DOHH2 (cell line): ENCODE measurements around the gene DENND1A.

ENCODE experiments used
- H3F3A ChIP-seq: fragments of 200-600 bp; sonication (generic), shearing (Covaris generic); 2 replicates; pipeline ENCODE4 v1.6.0; 2016; ENCODE audit warnings: antibody characterized with exemption, mild to moderate bottlenecking; ENCODE audit not compliant: control insufficient read depth, insufficient read depth
- H3K27ac ChIP-seq: fragments of 200-600 bp; sonication (generic); 2 replicates; pipeline ENCODE4 v1.5.1; 2014; ENCODE audit warnings: low read depth, mild to moderate bottlenecking, low read length, moderate library complexity
- H3K27me3 ChIP-seq: fragments of 200-600 bp; sonication (generic); 2 replicates; pipeline ENCODE4 v1.6.1; 2014; ENCODE audit warnings: mild to moderate bottlenecking, low read length, mixed read lengths; ENCODE audit not compliant: control insufficient read depth
- H3K36me3 ChIP-seq: fragments of 200-600 bp; sonication (generic); 2 replicates; pipeline ENCODE4 v1.6.1; 2014; ENCODE audit warnings: mild to moderate bottlenecking, low read length, moderate library complexity, mixed read lengths; ENCODE audit not compliant: control insufficient read depth
- H3K4me1 ChIP-seq: fragments of 200-600 bp; sonication (generic); 2 replicates; pipeline ENCODE4 v1.6.1; 2014; ENCODE audit warnings: mild to moderate bottlenecking, low read length, mixed read lengths; ENCODE audit not compliant: control insufficient read depth
- H3K4me2 ChIP-seq: fragments of 200-600 bp; sonication (generic); 2 replicates; pipeline ENCODE4 v1.6.0; 2014; ENCODE audit warnings: mild to moderate bottlenecking, low read length, moderate library complexity
- H3K4me3 ChIP-seq: fragments of 200-600 bp; sonication (generic); 2 replicates; pipeline ENCODE4 v1.5.1; 2014; ENCODE audit warnings: mild to moderate bottlenecking, low read length, mixed read lengths
- H3K79me2 ChIP-seq: fragments of 200-600 bp; sonication (generic); 2 replicates; pipeline ENCODE4 v1.6.1; 2014; ENCODE audit warnings: mild to moderate bottlenecking, low read length, mixed read lengths; ENCODE audit not compliant: control insufficient read depth
- H3K9me2 ChIP-seq: fragments of 200-600 bp; sonication (generic); replicated peaks from 2 replicates; pipeline ENCODE4 v1.6.1; 2014; ENCODE audit warnings: mild to moderate bottlenecking, low read length, mixed read lengths; ENCODE audit not compliant: control insufficient read depth
- H3K9me3 ChIP-seq: fragments of 200-600 bp; sonication (generic); 2 replicates; pipeline ENCODE4 v1.6.1; 2014; ENCODE audit warnings: antibody characterized with exemption, low read length, mixed read lengths; ENCODE audit not compliant: control insufficient read depth, insufficient read depth
- H4K20me1 ChIP-seq: fragments of 200-600 bp; sonication (generic); 2 replicates; pipeline ENCODE4 v1.6.0; 2014; ENCODE audit warnings: low read depth, mild to moderate bottlenecking, antibody characterized with exemption, low read length, moderate library complexity; ENCODE audit not compliant: control insufficient read depth, insufficient read depth
- EZH2phosphoT487 ChIP-seq: fragments of 200-600 bp; sonication (generic); IDR thresholded peaks from 2 replicates; pipeline ENCODE4 v1.6.1; 2017; ENCODE audit warnings: borderline replicate concordance, mild to moderate bottlenecking, antibody characterized with exemption, low read length, moderate library complexity, mixed read lengths
- TF ChIP-seq, protein P1 (sequence below): fragments of 200-600 bp; sonication (generic); IDR thresholded peaks from one replicate; pipeline ENCODE4 v1.5.1; 2014; ENCODE audit warnings: antibody characterized with exemption, mild to moderate bottlenecking, low read depth, low read length; ENCODE audit not compliant: poor library complexity, severe bottlenecking

The DENND1A gene

DNA sequence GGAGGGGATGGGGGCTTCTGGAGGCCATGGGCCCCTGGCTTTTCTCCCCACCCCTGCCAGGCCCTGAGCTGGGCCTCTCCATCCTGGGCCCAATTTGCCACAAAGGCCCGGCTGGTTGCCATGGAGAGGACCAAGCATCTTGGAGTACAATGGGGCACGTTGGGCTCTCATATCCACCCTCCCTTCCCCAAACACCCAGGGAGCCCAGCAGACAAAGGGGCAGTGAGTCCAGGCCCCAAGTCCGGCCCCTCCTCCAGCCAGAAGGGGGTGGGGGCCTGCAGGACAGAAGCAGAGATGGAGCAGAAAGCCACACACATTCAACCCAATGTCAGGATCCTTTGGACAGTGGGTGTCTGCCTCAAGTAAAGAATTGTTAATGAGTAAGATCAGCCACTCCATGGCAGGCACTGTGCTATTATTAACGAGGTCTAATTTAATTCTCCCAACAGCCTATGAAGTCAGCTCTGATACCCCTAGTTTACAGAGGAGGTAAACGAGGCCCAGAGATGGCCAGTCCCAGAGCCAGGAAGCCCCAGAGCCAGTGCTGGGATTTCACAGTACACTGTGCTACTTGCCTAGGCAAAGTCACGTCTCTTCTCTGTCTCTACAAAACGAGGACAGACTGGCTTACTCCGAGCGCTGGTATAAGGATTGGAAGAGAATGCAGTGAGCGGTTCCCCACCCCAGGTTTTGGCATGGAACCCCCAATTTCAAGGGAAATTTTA lies 571.6 kb downstream of the DENND1A start:
- no peak overlapping the region for H3K27ac ChIP-seq
- H3K4me2 ChIP-seq = peak overlapping the region; percentile 46
- H4K20me1 ChIP-seq = no peaks in the 10 kb centered on the region
- no peaks in the 10 kb centered on the region for H3K27me3 ChIP-seq
- no peaks in the 10 kb centered on the region for H3K79me2 ChIP-seq
- no peaks in the 10 kb centered on the region for H3K36me3 ChIP-seq
- H3K4me3 ChIP-seq = no peak overlapping the region
- no peaks in the 10 kb centered on the region for H3K9me3 ChIP-seq
- TF ChIP-seq, protein P1, sequence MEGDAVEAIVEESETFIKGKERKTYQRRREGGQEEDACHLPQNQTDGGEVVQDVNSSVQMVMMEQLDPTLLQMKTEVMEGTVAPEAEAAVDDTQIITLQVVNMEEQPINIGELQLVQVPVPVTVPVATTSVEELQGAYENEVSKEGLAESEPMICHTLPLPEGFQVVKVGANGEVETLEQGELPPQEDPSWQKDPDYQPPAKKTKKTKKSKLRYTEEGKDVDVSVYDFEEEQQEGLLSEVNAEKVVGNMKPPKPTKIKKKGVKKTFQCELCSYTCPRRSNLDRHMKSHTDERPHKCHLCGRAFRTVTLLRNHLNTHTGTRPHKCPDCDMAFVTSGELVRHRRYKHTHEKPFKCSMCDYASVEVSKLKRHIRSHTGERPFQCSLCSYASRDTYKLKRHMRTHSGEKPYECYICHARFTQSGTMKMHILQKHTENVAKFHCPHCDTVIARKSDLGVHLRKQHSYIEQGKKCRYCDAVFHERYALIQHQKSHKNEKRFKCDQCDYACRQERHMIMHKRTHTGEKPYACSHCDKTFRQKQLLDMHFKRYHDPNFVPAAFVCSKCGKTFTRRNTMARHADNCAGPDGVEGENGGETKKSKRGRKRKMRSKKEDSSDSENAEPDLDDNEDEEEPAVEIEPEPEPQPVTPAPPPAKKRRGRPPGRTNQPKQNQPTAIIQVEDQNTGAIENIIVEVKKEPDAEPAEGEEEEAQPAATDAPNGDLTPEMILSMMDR = no peak
- TF ChIP-seq EZH2phosphoT487 = no peak
- no peaks in the 10 kb centered on the region for H3K9me2 ChIP-seq
- H3F3A ChIP-seq = no peaks in the 10 kb centered on the region
- peaks cover 35% of the 10 kb centered on the region for H3K4me1 ChIP-seq

GRCh38 chr9:123357743-123358059 lies 572.2 kb downstream of the DENND1A start:
- Histone ChIP-seq H3K27me3 (no peaks in the 10 kb centered on the region), H3K79me2 (no peaks in the 10 kb centered on the region), H3K4me1 (peaks cover 35% of the 10 kb centered on the region)

GRCh38 chr9:123356851-123357742 lies 572.8 kb downstream of the DENND1A start:
- H3K9me2 ChIP-seq = no peaks in the 10 kb centered on the region
- H3K4me2 ChIP-seq = no peak overlapping the region
- TF ChIP-seq, protein P1 = no peak
- TF ChIP-seq EZH2phosphoT487 = no peak
- no peaks in the 10 kb centered on the region for H3K9me3 ChIP-seq
- no peaks in the 10 kb centered on the region for H3F3A ChIP-seq
- no peaks in the 10 kb centered on the region for H3K27me3 ChIP-seq
- H3K27ac ChIP-seq = no peak overlapping the region
- peaks cover 35% of the 10 kb centered on the region for H3K4me1 ChIP-seq
- H3K4me3 ChIP-seq = no peak overlapping the region
- no peaks in the 10 kb centered on the region for H4K20me1 ChIP-seq
- H3K36me3 ChIP-seq = no peaks in the 10 kb centered on the region
- no peaks in the 10 kb centered on the region for H3K79me2 ChIP-seq

More at GRCh38 chr9:123357743-123358059, 572.2 kb downstream of the DENND1A start:
- H3K9me2 ChIP-seq = no peaks in the 10 kb centered on the region
- no peaks in the 10 kb centered on the region for H3K9me3 ChIP-seq
- H3K4me3 ChIP-seq = no peak overlapping the region
- no peaks in the 10 kb centered on the region for H3F3A ChIP-seq
- H3K27ac ChIP-seq = no peak overlapping the region
- no peak overlapping the region for H3K4me2 ChIP-seq
- H4K20me1 ChIP-seq = no peaks in the 10 kb centered on the region
- no peak for TF ChIP-seq EZH2phosphoT487
- TF ChIP-seq, protein P1 = no peak
- no peaks in the 10 kb centered on the region for H3K36me3 ChIP-seq
